ENCODE results near the gene CTBP2. TPM values are rescaled to one million over a fixed set of nuclear protein-coding genes. Genes with fewer than 3 reads are reported as not detected.
"Not testable (repeated sequence)": the region's sequence is repeated elsewhere in the genome, so short reads cannot be mapped to it uniquely, and the experiment has no call there.

Gene CTBP2
- total RNA-seq, 2 donors from 2014 or later, result 1.2 TPM

DNA sequence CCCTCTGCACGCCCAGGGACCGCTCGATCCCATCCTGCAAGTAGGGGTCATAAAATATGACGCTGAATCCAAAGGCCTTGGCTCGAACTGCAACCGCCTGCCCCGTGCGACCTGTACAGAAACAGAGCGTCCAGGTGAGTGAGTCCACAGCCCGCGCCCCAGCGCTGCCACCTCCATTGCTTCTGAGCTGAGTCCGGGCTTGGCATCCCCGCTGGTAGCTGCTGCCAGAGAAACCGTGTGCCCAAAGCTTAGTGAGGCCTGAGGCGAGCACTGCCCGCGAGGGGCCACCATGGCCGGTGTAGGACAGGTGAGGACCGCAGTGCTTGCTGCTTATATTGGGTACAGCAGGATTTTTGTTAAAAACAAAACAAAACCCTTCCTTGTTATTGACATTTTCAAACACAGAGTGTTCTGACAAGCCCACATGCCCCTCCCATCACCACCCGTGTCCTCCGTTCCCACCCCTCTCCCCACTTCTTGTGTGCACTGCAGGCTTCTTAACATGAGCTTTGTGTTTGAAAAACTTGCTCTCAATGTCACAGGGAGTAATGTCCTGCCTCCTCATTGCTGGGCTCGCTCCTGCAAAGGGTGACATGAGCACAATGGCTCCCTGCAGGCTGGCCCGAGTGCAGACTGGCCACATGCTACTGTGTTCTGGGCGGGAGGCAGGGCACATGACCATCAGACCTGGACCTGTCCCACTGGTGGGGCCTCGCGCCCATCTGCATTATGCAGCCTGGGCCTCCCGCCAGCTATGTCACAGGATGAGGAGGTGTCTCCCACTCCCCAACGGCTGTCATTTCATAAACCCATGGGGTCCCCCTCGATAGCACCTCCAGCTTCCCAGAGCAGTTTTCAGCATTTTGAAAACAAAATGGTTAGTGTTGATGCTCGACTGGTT lies 165.5 kb downstream of the CTBP2 start:
- H3K9me3 Mint-ChIP-seq, result no peaks in the 10 kb centered on the region
- no peaks in the 10 kb centered on the region for H3K36me3 Mint-ChIP-seq
- H3K27ac Mint-ChIP-seq, result no peak overlapping the region
- no peak for DNase-seq (ENCODE audit: low spot score in 2 of 2)
- ATAC-seq, result no peak

- Mint-ChIP-seq H3K9me3 (no peaks in the 10 kb centered on the region), H3K36me3 (peaks cover 5 to 8% of the 10 kb centered on the region in 2 donors), H3K27ac (no peak overlapping the region)
- ATAC-seq (no peak), DNase-seq (ENCODE audit: low spot score in 2 of 2) (no peak)
Observed at GRCh38 chr10:124993736-124994451, 166.5 kb downstream of the CTBP2 start.

DNA sequence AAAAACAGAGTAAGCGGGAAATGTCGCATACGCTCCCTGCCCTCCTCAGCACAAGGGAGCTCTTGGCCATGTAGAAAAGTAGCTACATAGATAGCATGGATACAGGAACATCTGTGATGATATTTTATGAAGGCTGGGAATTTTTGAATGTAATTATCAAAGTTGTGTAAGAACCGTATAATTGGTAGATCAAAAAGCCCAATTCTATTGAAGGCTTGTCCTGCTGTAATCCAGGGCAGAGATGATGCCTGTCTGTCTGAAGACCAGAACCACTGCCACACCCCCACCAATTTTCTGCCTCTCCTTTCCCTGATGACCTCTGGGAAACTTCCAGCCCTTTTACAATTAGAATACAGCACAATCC lies 167.0 kb downstream of the CTBP2 start:
- Mint-ChIP-seq H3K36me3 (peaks cover 5 to 9% of the 10 kb centered on the region in 2 donors), H3K27ac (no peak overlapping the region), H3K9me3 (no peaks in the 10 kb centered on the region)

GRCh38 chr10:124992462-124993344 lies 167.7 kb downstream of the CTBP2 start:
- peak in 1 of 2 donors; percentile 49 for DNase-seq (ENCODE audit: low spot score in 2 of 2)
- Mint-ChIP-seq H3K36me3 (peaks cover 5 to 9% of the 10 kb centered on the region in 2 donors), H3K27ac (no peak overlapping the region), H3K9me3 (no peaks in the 10 kb centered on the region)
- peak; percentile 48 to 52 for ATAC-seq

More for the DNA sequence above, 167.0 kb downstream of the CTBP2 start:
- DNase-seq (ENCODE audit: low spot score in 2 of 2) (no peak), ATAC-seq (no peak)

DNA sequence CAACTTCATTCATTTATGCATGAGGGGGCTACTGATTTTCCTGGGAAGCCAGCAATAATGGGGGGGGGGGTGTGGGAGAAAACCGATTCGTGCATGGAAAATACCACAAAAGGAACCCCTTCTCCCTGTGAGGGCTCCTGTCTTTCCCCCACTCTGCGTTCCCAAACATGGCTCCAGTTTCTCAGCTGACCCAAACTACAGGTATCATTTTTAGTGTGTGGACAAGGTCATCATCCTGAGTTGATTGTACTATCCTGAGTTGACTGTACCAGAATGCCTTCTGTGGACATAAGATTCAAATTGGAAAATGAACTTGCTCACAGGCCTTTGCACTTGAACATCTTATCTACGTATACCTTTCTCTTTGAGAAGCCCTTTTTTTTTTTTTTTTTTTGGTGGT lies 168.5 kb downstream of the CTBP2 start:
- H3K36me3 Mint-ChIP-seq, result peaks cover 5 to 9% of the 10 kb centered on the region in 2 donors
- H3K27ac Mint-ChIP-seq, result no peak overlapping the region
- no peaks in the 10 kb centered on the region for H3K9me3 Mint-ChIP-seq
- ATAC-seq (peak in 1 of 2 donors; percentile 53), DNase-seq (ENCODE audit: low spot score in 2 of 2) (no peak)

- no peaks in the 10 kb centered on the region for H3K9me3 Mint-ChIP-seq
- ATAC-seq, result no peak
- H3K36me3 Mint-ChIP-seq, result peaks cover 5 to 9% of the 10 kb centered on the region in 2 donors
- H3K27ac Mint-ChIP-seq, result peak overlapping the region in 1 of 2 donors; percentile 36
- no peak for DNase-seq (ENCODE audit: low spot score in 2 of 2)
Observed at GRCh38 chr10:124990671-124991625, 169.4 kb downstream of the CTBP2 start.

- Mint-ChIP-seq H3K36me3 (peaks cover 5 to 13% of the 10 kb centered on the region in 2 donors), H3K9me3 (no peaks in the 10 kb centered on the region), H3K27ac (peak overlapping the region in 1 of 2 donors; percentile 55)
- ATAC-seq (no peak), DNase-seq (ENCODE audit: low spot score in 2 of 2) (no peak)
Observed at GRCh38 chr10:124989526-124989925, 170.8 kb downstream of the CTBP2 start.

DNA sequence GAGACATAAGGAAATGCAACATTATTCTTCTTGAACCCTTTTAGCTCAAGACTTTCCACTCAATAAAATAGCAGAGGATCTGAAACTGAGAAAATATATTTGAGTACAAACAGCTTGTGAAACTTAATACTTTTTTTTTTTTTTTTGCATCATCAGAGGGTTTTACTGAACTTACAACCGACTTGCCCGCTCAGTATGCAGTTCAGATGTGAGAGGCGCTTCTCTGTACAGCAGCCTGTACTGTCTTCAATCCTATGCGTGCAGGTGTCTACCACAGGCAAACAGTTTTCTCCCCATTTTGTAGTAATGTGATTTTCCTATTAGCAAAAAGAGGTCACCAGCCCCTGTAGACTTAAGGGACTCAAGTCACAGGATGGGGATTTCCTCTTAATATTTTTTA lies 171.6 kb downstream of the CTBP2 start:
- Mint-ChIP-seq H3K27ac (peak overlapping the region in 1 of 2 donors; percentile 50), H3K36me3 (peaks cover 5 to 15% of the 10 kb centered on the region in 2 donors)
- not testable (repeated sequence) for H3K9me3 Mint-ChIP-seq; ATAC-seq; DNase-seq (ENCODE audit: low spot score in 2 of 2)

- no peak overlapping the region for H3K27ac Mint-ChIP-seq
Observed at GRCh38 chr10:124987788-124988187, 172.6 kb downstream of the CTBP2 start.

GRCh38 chr10:124985162-124985561 lies 175.2 kb downstream of the CTBP2 start:
- Mint-ChIP-seq H3K36me3 (peaks cover 5 to 15% of the 10 kb centered on the region in 2 donors), H3K9me3 (no peaks in the 10 kb centered on the region), H3K27ac (no peak overlapping the region)
- DNase-seq (ENCODE audit: low spot score in 2 of 2) (no peak), ATAC-seq (no peak)

More at GRCh38 chr10:124987788-124988187, 172.6 kb downstream of the CTBP2 start:
- no peaks in the 10 kb centered on the region for H3K9me3 Mint-ChIP-seq
- peaks cover 5 to 15% of the 10 kb centered on the region in 2 donors for H3K36me3 Mint-ChIP-seq
- ATAC-seq (no peak), DNase-seq (ENCODE audit: low spot score in 2 of 2) (no peak)

GRCh38 chr10:124984376-124984775 lies 176.0 kb downstream of the CTBP2 start:
- peaks cover 3 to 13% of the 10 kb centered on the region in 2 donors for H3K36me3 Mint-ChIP-seq
- ATAC-seq, result no peak
- H3K9me3 Mint-ChIP-seq, result no peaks in the 10 kb centered on the region
- DNase-seq (ENCODE audit: low spot score in 2 of 2), result no peak
- H3K27ac Mint-ChIP-seq, result peak overlapping the region in 1 of 2 donors; percentile 72

DNA sequence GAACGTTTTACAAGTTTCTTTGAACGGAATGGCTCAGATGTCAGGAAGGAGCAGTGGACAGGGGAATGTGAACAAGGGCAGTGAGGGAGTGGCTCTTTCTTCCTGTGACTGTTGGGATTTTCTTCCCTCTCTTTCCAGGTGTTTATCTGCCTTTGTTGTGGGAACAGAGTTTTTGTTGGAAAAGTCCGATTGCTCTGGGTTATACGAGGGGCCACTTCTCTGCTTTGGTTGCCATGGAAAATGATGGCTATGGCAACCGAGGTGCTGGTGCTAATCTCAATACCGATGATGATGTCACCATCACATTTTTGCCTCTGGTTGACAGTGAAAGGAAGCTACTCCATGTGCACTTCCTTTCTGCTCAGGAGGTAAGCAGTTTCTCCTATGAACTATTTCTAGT lies 177.0 kb downstream of the CTBP2 start:
- DNase-seq (ENCODE audit: low spot score in 2 of 2) (no peak), ATAC-seq (no peak)
- Mint-ChIP-seq H3K9me3 (no peaks in the 10 kb centered on the region), H3K27ac (peak overlapping the region in 1 of 2 donors; percentile 5), H3K36me3 (peaks cover 0 to 11% of the 10 kb centered on the region in 2 donors)

GRCh38 chr10:124978376-124978725 lies 182.0 kb downstream of the CTBP2 start:
- H3K27ac Mint-ChIP-seq, result no peak overlapping the region
- ATAC-seq, result no peak
- no peak for DNase-seq (ENCODE audit: low spot score in 2 of 2)
- no peaks in the 10 kb centered on the region for H3K9me3 Mint-ChIP-seq
- peaks cover 0 to 5% of the 10 kb centered on the region in 2 donors for H3K36me3 Mint-ChIP-seq

DNA sequence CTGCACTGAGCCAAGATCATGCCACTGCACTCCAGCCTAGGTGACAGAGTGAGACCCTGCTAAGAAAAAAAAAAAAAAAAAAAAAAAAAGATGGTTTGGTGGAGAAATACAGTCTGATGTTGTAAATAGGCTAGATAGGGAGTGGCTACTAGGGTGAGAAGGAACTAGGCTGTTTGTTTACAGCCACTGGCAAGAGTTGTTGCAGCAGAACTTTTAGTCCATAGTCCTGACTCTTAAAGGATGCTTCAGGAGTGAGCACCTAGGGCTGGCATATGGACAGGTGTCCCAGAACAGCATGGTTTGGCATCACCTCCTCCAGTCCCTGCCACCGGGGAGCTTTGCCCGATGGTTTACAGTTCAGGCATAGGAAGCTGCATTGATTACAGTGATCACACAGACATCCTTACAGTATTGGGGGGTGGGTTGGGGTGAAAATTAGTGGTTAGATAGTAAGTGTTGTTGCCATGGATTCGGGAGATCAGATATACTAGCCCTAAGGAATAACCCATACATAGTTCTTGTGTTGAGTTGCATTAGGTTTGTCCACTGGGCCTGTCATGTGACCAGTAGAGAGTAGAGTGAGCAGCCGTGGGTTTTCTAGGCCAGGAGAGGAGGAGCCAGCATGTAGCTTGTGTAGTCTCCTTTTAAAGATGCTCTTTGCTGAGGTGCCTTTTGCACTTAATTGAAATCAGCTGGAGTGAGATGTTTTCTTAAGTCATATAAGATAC lies 182.6 kb downstream of the CTBP2 start:
- no peak for ATAC-seq
- H3K9me3 Mint-ChIP-seq, result no peaks in the 10 kb centered on the region
- no peak for DNase-seq (ENCODE audit: low spot score in 2 of 2)
- H3K36me3 Mint-ChIP-seq, result peaks cover 0 to 5% of the 10 kb centered on the region in 2 donors
- H3K27ac Mint-ChIP-seq, result no peak overlapping the region

DNA sequence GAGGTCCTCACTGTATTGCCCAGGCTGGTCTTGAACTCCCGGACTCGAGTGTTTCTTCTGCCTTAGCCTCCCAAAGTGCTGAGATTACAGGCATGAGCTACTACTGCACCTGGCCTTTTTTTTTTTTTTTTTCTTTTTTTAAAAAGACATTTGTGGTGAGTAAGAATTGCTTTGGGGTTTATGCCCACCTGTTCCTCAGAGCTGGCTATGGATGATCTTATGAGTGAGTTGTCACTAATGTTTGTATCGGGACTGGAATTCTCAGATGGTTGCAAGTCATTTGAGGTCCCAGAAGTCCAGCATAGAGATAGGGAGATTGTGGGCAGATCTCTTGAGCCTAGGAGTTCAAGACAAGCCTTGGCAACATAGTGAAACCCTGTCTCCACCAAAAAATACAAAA lies 183.2 kb downstream of the CTBP2 start:
- Mint-ChIP-seq H3K36me3 (peaks cover 0 to 5% of the 10 kb centered on the region in 2 donors), H3K27ac (no peak overlapping the region), H3K9me3 (no peaks in the 10 kb centered on the region)
- ATAC-seq (no peak), DNase-seq (ENCODE audit: low spot score in 2 of 2) (no peak)
